COLO668 (cell line): ENCODE measurements around the gene YKT6.
"Not testable (repeated sequence)": the region's sequence is repeated elsewhere in the genome, so short reads cannot be mapped to it uniquely, and the experiment has no call there.

ENCODE experiments used
- DNase-seq: peaks from one replicate; lab custom pipeline; 2025; ENCODE audit not compliant: unreplicated experiment; lab: John Stamatoyannopoulos, UW

YKT6 gene

GRCh38 chr7:44172352-44172751 lies 28.4 kb upstream of the YKT6 start:
- no peak for DNase-seq

- no peak for DNase-seq
These were observed 27.9 kb upstream of the YKT6 start for GRCh38 chr7:44172803-44173424.

GRCh38 chr7:44173911-44174693 lies 26.7 kb upstream of the YKT6 start:
- no peak for DNase-seq

- DNase-seq = not testable (repeated sequence)
These were observed 26.2 kb upstream of the YKT6 start for GRCh38 chr7:44174694-44174948.

GRCh38 chr7:44175730-44176129 lies 25.0 kb upstream of the YKT6 start:
- no peak for DNase-seq

GRCh38 chr7:44176486-44176885 lies 24.3 kb upstream of the YKT6 start:
- DNase-seq = no peak

GRCh38 chr7:44177570-44178131 lies 23.1 kb upstream of the YKT6 start:
- no peak for DNase-seq

- no peak for DNase-seq
These were observed 20.1 kb upstream of the YKT6 start for GRCh38 chr7:44180631-44181030.

GRCh38 chr7:44182827-44183226 lies 18.0 kb upstream of the YKT6 start:
- DNase-seq = no peak

- no peak for DNase-seq
These were observed 17.4 kb upstream of the YKT6 start for GRCh38 chr7:44183386-44183785.

GRCh38 chr7:44184206-44184872 lies 16.4 kb upstream of the YKT6 start:
- DNase-seq = peak; percentile 49

GRCh38 chr7:44184873-44185446 lies 15.8 kb upstream of the YKT6 start:
- DNase-seq = no peak

GRCh38 chr7:44185729-44186128 lies 15.0 kb upstream of the YKT6 start:
- peak; percentile 56 for DNase-seq

GRCh38 chr7:44186736-44187135 lies 14.0 kb upstream of the YKT6 start:
- DNase-seq = no peak

- no peak for DNase-seq
These were observed 13.0 kb upstream of the YKT6 start for GRCh38 chr7:44187636-44188416.

GRCh38 chr7:44188480-44189225 lies 12.1 kb upstream of the YKT6 start:
- no peak for DNase-seq

- peak; percentile 88 for DNase-seq
These were observed 11.3 kb upstream of the YKT6 start, which contains the start of gene GCK for GRCh38 chr7:44189286-44189992. TSS of gene GCK (minus strand) at chr7:44189439. CDS start at chr7:44188953, 486 bp downstream.

GRCh38 chr7:44189993-44190872 lies 10.5 kb upstream of the YKT6 start:
- DNase-seq = no peak

GRCh38 chr7:44191171-44191570 lies 9.6 kb upstream of the YKT6 start:
- no peak for DNase-seq
